Measurements from ENCODE around the gene ROBO2.
A peak's percentile ranks its signal among the peaks of the same experiment; 100 is the strongest.

Gene ROBO2

GRCh38 chr3:77539677-77540076 lies 499.8 kb downstream of the ROBO2 start:
- TF ChIP-seq GABPA (IDR thresholded peaks at IDR 0.05; ENCODE audit: low read depth) = no peak
- TF ChIP-seq POLR2AphosphoS5 (IDR thresholded peaks at IDR 0.05; ENCODE audit: low read depth) = no peak
- no peak for TF ChIP-seq CTCF (IDR thresholded peaks at IDR 0.05; ENCODE audit: insufficient read depth, low read length)
- TF ChIP-seq REST (IDR thresholded peaks at IDR 0.05; ENCODE audit: insufficient replicate concordance, low read depth) = no peak

GRCh38 chr3:77541203-77541922 lies 501.5 kb downstream of the ROBO2 start:
- no peak overlapping the region for H3K27ac ChIP-seq (replicated peaks)
- no peaks in the 10 kb centered on the region for H3K27me3 ChIP-seq (ENCODE audit: insufficient read depth, poor library complexity, severe bottlenecking)
- TF ChIP-seq REST (IDR thresholded peaks at IDR 0.05; ENCODE audit: insufficient replicate concordance, low read depth) = no peak
- TF ChIP-seq POLR2AphosphoS5 (IDR thresholded peaks at IDR 0.05; ENCODE audit: low read depth) = no peak
- no peak for TF ChIP-seq SPI1 (IDR thresholded peaks at IDR 0.05; ENCODE audit: borderline replicate concordance, low read depth)
- TF ChIP-seq CTCF (IDR thresholded peaks at IDR 0.05; ENCODE audit: insufficient read depth, low read length) = no peak
- no peak for TF ChIP-seq GABPA (IDR thresholded peaks at IDR 0.05; ENCODE audit: low read depth)
- peak in 1 of 2 experiments; percentile 1 for DNase-seq (ENCODE audit: low read depth in 1 of 2, low spot score in 1 of 2)
- no peak overlapping the region for H3K4me3 ChIP-seq (replicated peaks; ENCODE audit: insufficient read depth, low read length)

More at GRCh38 chr3:77539677-77540076, 499.8 kb downstream of the ROBO2 start:
- no peak for DNase-seq (ENCODE audit: low read depth in 1 of 2, low spot score in 1 of 2)
- Histone ChIP-seq H3K27me3 (ENCODE audit: insufficient read depth, poor library complexity, severe bottlenecking) (no peaks in the 10 kb centered on the region), H3K27ac (replicated peaks) (no peak overlapping the region), H3K4me3 (replicated peaks; ENCODE audit: insufficient read depth, low read length) (no peak overlapping the region)

GRCh38 chr3:77546246-77546645 lies 506.3 kb downstream of the ROBO2 start:
- Histone ChIP-seq H3K4me3 (replicated peaks; ENCODE audit: insufficient read depth, low read length) (no peak overlapping the region), H3K27ac (replicated peaks) (no peak overlapping the region), H3K27me3 (ENCODE audit: insufficient read depth, poor library complexity, severe bottlenecking) (no peaks in the 10 kb centered on the region)
- TF ChIP-seq CTCF (IDR thresholded peaks at IDR 0.05; ENCODE audit: insufficient read depth, low read length) (no peak), SPI1 (IDR thresholded peaks at IDR 0.05; ENCODE audit: borderline replicate concordance, low read depth) (no peak), GABPA (IDR thresholded peaks at IDR 0.05; ENCODE audit: low read depth) (no peak), POLR2AphosphoS5 (IDR thresholded peaks at IDR 0.05; ENCODE audit: low read depth) (no peak), REST (IDR thresholded peaks at IDR 0.05; ENCODE audit: insufficient replicate concordance, low read depth) (no peak)
- no peak for DNase-seq (ENCODE audit: low read depth in 1 of 2, low spot score in 1 of 2)
